ENCODE results near the gene ASB2.

GRCh38 chr14:93888995-93889394 lies 87.4 kb downstream of the ASB2 start:
- no peak for TF ChIP-seq CTCF (conservative IDR thresholded peaks at IDR 0.05)
- no peak for TF ChIP-seq ZFX (IDR thresholded peaks at IDR 0.05)
